GM18867 (cell line): ENCODE measurements around the gene SYP.
A peak's percentile ranks its signal among the peaks of the same experiment; 100 is the strongest.

Source experiments
- ATAC-seq: cut with Tn5 transposase; IDR thresholded peaks from one replicate; pipeline ENCODE4 v1.9.1; 2021; ENCODE audit warnings: mild to moderate bottlenecking, moderate library complexity; ENCODE audit not compliant: unreplicated experiment

The SYP gene

GRCh38 chrX:49199906-49200771 lies at the start of gene SYP:
TSS of gene SYP (minus strand) at chrX:49200193. CDS start at chrX:49200186, 7 bp downstream.
- ATAC-seq = peak; percentile 94

GRCh38 chrX:49249616-49250015 lies 49.6 kb upstream of the SYP start:
- ATAC-seq = no peak

- ATAC-seq = no peak
Observed at GRCh38 chrX:49249071-49249470, 49.1 kb upstream of the SYP start.

- no peak for ATAC-seq
Observed at GRCh38 chrX:49247916-49248811, 48.2 kb upstream of the SYP start.

- ATAC-seq = no peak
Observed at GRCh38 chrX:49247346-49247745, 47.4 kb upstream of the SYP start.

- no peak for ATAC-seq
Observed at GRCh38 chrX:49246541-49246940, 46.5 kb upstream of the SYP start.

- ATAC-seq = no peak
Observed at GRCh38 chrX:49244207-49244606, 44.2 kb upstream of the SYP start.

- no peak for ATAC-seq
Observed at GRCh38 chrX:49243166-49243565, 43.2 kb upstream of the SYP start.

- no peak for ATAC-seq
Observed at GRCh38 chrX:49242545-49243066, 42.6 kb upstream of the SYP start.

GRCh38 chrX:49238735-49239134 lies 38.7 kb upstream of the SYP start:
- no peak for ATAC-seq

GRCh38 chrX:49237060-49237459 lies 37.1 kb upstream of the SYP start:
- ATAC-seq = peak; percentile 31

- ATAC-seq = no peak
Observed at GRCh38 chrX:49233887-49234555, 34.0 kb upstream of the SYP start.

- ATAC-seq = no peak
Observed at GRCh38 chrX:49233176-49233575, 33.2 kb upstream of the SYP start, which contains the start of gene CACNA1F. TSS of gene CACNA1F (minus strand) at chrX:49233340. CDS start at chrX:49233309, 31 bp downstream.

GRCh38 chrX:49232525-49232924 lies 32.5 kb upstream of the SYP start:
- no peak for ATAC-seq

- ATAC-seq = no peak
Observed at GRCh38 chrX:49231333-49232000, 31.5 kb upstream of the SYP start.

- peak; percentile 53 for ATAC-seq
Observed at GRCh38 chrX:49230500-49231232, 30.7 kb upstream of the SYP start.

GRCh38 chrX:49228185-49228584 lies 28.2 kb upstream of the SYP start:
- no peak for ATAC-seq

- ATAC-seq = no peak
Observed at GRCh38 chrX:49227726-49228125, 27.7 kb upstream of the SYP start.

- no peak for ATAC-seq
Observed at GRCh38 chrX:49226946-49227345, 27.0 kb upstream of the SYP start.

- no peak for ATAC-seq
Observed at GRCh38 chrX:49225858-49226257, 25.9 kb upstream of the SYP start.
